Uterus (tissue), 4 donors: ENCODE data around the gene NAV2. TPM values are rescaled to one million over a fixed set of nuclear protein-coding genes. Genes with fewer than 3 reads are reported as not detected.

Experiments
- DNase-seq, 2 donors: peaks; one replicate each; pipeline ENCODE4 v3.0.0-alpha.2; 2019 to 2020
- H3K27ac ChIP-seq, 2 donors: fragments of 200-600 bp; sonication (generic); 1 replicate in 1 of 2; 2 replicates in 1 of 2; pipeline ENCODE4 v1.5.1; 2016 to 2018
- H3K27me3 ChIP-seq, 2 donors: fragments of 200-600 bp; sonication (generic); one replicate each; pipeline ENCODE4 v1.5.1; 2018 to 2019; ENCODE audit warnings: control low read depth in 1 of 2
- H3K36me3 ChIP-seq, 2 donors: fragments of 200-600 bp; sonication (generic); one replicate each; pipeline ENCODE4 v1.5.1; 2019; ENCODE audit warnings: control low read depth in 1 of 2
- H3K4me1 ChIP-seq, 2 donors: fragments of 200-600 bp; sonication (generic); one replicate each; pipeline ENCODE4 v1.5.1; 2018 to 2019; ENCODE audit warnings: control low read depth in 1 of 2
- H3K4me3 ChIP-seq, 2 donors: fragments of 200-600 bp; sonication (generic); 1 replicate in 1 of 2; 2 replicates in 1 of 2; pipeline ENCODE4 v1.5.1; 2018 to 2019; ENCODE audit warnings: mild to moderate bottlenecking in 1 of 2
- H3K9me3 ChIP-seq, 2 donors: fragments of 200-600 bp; sonication (generic); one replicate each; pipeline ENCODE4 v1.5.1; 2019; ENCODE audit warnings: control low read depth in 1 of 2
- CTCF ChIP-seq, 4 experiments: fragments of 200-600 bp in 2 of 4; fragments of 450-650 bp in 2 of 4; sonication (generic) in 2 of 4; IDR thresholded peaks; one replicate each; pipeline ENCODE4 v1.5.1; 2016 to 2019; ENCODE audit warnings: antibody characterized with exemption in 4 of 4, mild to moderate bottlenecking in 2 of 4, moderate library complexity in 1 of 4
- POLR2A ChIP-seq, 2 donors: fragments of 450-650 bp; IDR thresholded peaks; one replicate each; pipeline ENCODE4 v1.6.1; 2016; ENCODE audit warnings: antibody characterized with exemption in 2 of 2, mild to moderate bottlenecking in 1 of 2, moderate library complexity in 1 of 2
- intact Hi-C: fragments of 100-400 bp; cut with DNase I; formaldehyde crosslinking; loops from one replicate; pipeline ENCODE4 v1.15.1; 2023; ENCODE audit warnings: low total_unique reads
- total RNA-seq, 4 donors: library from RNA; depleted of rRNA in 3 of 4; stranded (reverse); fragments of >200 nt in 3 of 4; gene quantifications; one replicate each; pipeline versions ENCODE4 v1.1.0 to v1.2.4, GENCODE V29; 2014 to 2023
- donor health status: DM: yes; HTN: yes; CAD: no.

The NAV2 gene
- total RNA-seq, 4 donors from 2014 or later, result 2.6 to 31.6 (median 5.7) TPM

GRCh38 chr11:19702620-19703019 is 10.0 kb upstream of the NAV2 start:
- Histone ChIP-seq H3K4me1 (no peaks in the 10 kb centered on the region), H3K36me3 (no peaks in the 10 kb centered on the region), H3K9me3 (no peaks in the 10 kb centered on the region), H3K4me3 (no peak overlapping the region), H3K27me3 (no peaks in the 10 kb centered on the region), H3K27ac (no peak overlapping the region)
- DNase-seq, result no peak
- intact Hi-C loops, result no loop called here
- TF ChIP-seq CTCF (IDR thresholded peaks at IDR 0.05) (no peak), POLR2A (IDR thresholded peaks at IDR 0.05) (no peak)

GRCh38 chr11:19703211-19703610 is 9.4 kb upstream of the NAV2 start:
- Histone ChIP-seq H3K36me3 (no peaks in the 10 kb centered on the region), H3K4me3 (no peak overlapping the region), H3K4me1 (no peaks in the 10 kb centered on the region), H3K27me3 (no peaks in the 10 kb centered on the region), H3K27ac (no peak overlapping the region), H3K9me3 (no peaks in the 10 kb centered on the region)
- TF ChIP-seq CTCF (IDR thresholded peaks at IDR 0.05), result no peak
- TF ChIP-seq POLR2A (IDR thresholded peaks at IDR 0.05), result no peak
- intact Hi-C loops, result no loop called here
- DNase-seq, result no peak

GRCh38 chr11:19704213-19704612 is 8.4 kb upstream of the NAV2 start:
- Histone ChIP-seq H3K4me3 (no peak overlapping the region), H3K36me3 (no peaks in the 10 kb centered on the region), H3K4me1 (no peaks in the 10 kb centered on the region), H3K27ac (no peak overlapping the region), H3K9me3 (no peaks in the 10 kb centered on the region), H3K27me3 (no peaks in the 10 kb centered on the region)
- intact Hi-C loops, result no loop called here
- TF ChIP-seq POLR2A (IDR thresholded peaks at IDR 0.05), result no peak
- no peak for TF ChIP-seq CTCF (IDR thresholded peaks at IDR 0.05)
- DNase-seq, result no peak

GRCh38 chr11:19705936-19706335 is 6.7 kb upstream of the NAV2 start:
- Histone ChIP-seq H3K27ac (no peak overlapping the region), H3K9me3 (no peaks in the 10 kb centered on the region), H3K36me3 (no peaks in the 10 kb centered on the region), H3K4me1 (no peaks in the 10 kb centered on the region), H3K27me3 (no peaks in the 10 kb centered on the region), H3K4me3 (no peak overlapping the region)
- no peak for TF ChIP-seq POLR2A (IDR thresholded peaks at IDR 0.05)
- TF ChIP-seq CTCF (IDR thresholded peaks at IDR 0.05), result no peak
- no peak for DNase-seq
- intact Hi-C loops, result no loop called here

GRCh38 chr11:19711911-19712280 is 741 bp upstream of the NAV2 start:
- peak overlapping the region; percentile 43 to 52 for H3K4me3 ChIP-seq
- no peaks in the 10 kb centered on the region for H3K27me3 ChIP-seq
- no peaks in the 10 kb centered on the region for H3K36me3 ChIP-seq
- peaks cover 0 to 14% of the 10 kb centered on the region in 2 donors for H3K4me1 ChIP-seq
- TF ChIP-seq POLR2A (IDR thresholded peaks at IDR 0.05), result no peak
- no peak for TF ChIP-seq CTCF (IDR thresholded peaks at IDR 0.05)
- peak overlapping the region; percentile 89 to 94 for H3K27ac ChIP-seq
- intact Hi-C loops, result no loop called here
- DNase-seq, result peak in 1 of 2 donors; percentile 31
- H3K9me3 ChIP-seq, result no peaks in the 10 kb centered on the region
